K562 (cell line): ENCODE measurements around the gene ERAL1. TPM values are rescaled to one million over a fixed set of nuclear protein-coding genes. Genes with fewer than 3 reads are reported as not detected.

ENCODE experiments used
- ATAC-seq: fragments of 200-7000 bp; cut with Tn5 transposase; 3 replicates; pipeline ENCODE4 v1.9.1; 2020; ENCODE audit warnings: moderate library complexity
- BruUV-seq: library from RNA; stranded (reverse); fragments of 400-500 nt; replicated peaks from 2 replicates; lab custom pipeline; 2021; lab: Mats Ljungman, UMichigan
- CTCF ChIA-PET: fragments of 300-600 bp; formaldehyde crosslinking; extraction: SDS; loops from one replicate; lab custom pipeline; 2021; ENCODE audit warnings: low intra/inter-chr PET ratio; lab: Yijun Ruan, JAX
- POLR2A ChIA-PET: fragments of 300-600, 350-650 bp; sonication (Branson Sonifier 250); formaldehyde crosslinking; extraction: SDS; loops from one replicate; lab custom pipeline; 2021; ENCODE audit warnings: antibody characterized with exemption, inconsistent platforms; lab: Yijun Ruan, JAX
- DNase-seq, 4 experiments: peaks; one replicate each; pipeline versions ENCODE4 v3.0.0 to v3.0.0-alpha.2; 2011 to 2018; ENCODE audit warnings: low spot score in 3 of 4, mixed read lengths in 3 of 4; ENCODE audit errors: extremely low read depth in 1 of 4
- FAIRE-seq: peaks from 2 replicates; lab custom pipeline; 2011; peaks lifted over from hg19 to GRCh38; lab: Jason Lieb, UNC
- H2AFZ ChIP-seq: 2 replicates; pipeline ENCODE4 v1.6.0; 2011; ENCODE audit warnings: low read depth, low read length, control low read depth, inconsistent platforms
- H3K27ac ChIP-seq: fragments of 200-600 bp; 3 replicates; pipeline ENCODE4 v1.8.0; 2011; ENCODE audit warnings: low read depth, mild to moderate bottlenecking, control low read depth, inconsistent platforms, low read length, moderate library complexity, mixed read lengths; ENCODE audit errors: extremely low read depth
- H3K27me3 ChIP-seq, 2 experiments: fragments of 300-600 bp in 1 of 2; 2 replicates in 1 of 2; 3 replicates in 1 of 2; pipeline versions ENCODE4 v1.6.0 to v1.8.0; 2011; ENCODE audit warnings: inconsistent platforms in 2 of 2, low read length in 2 of 2, mild to moderate bottlenecking in 1 of 2, mixed read lengths in 1 of 2, moderate library complexity in 1 of 2; ENCODE audit not compliant: control insufficient read depth in 2 of 2, insufficient read depth in 2 of 2
- H3K36me3 ChIP-seq: fragments of 300-600 bp; 3 replicates; pipeline ENCODE4 v1.8.0; 2011; ENCODE audit warnings: mild to moderate bottlenecking, low read length, inconsistent platforms; ENCODE audit not compliant: control insufficient read depth, insufficient read depth
- H3K4me1 ChIP-seq, 2 experiments: fragments of 200-600 bp in 1 of 2; replicated peaks in 1 of 2; 2 replicates in 1 of 2; 3 replicates in 1 of 2; pipeline versions ENCODE4 v1.5.1 to v1.8.0; 2011; ENCODE audit warnings: inconsistent platforms in 2 of 2, low read length in 2 of 2, mild to moderate bottlenecking in 1 of 2, mixed read lengths in 1 of 2, moderate library complexity in 1 of 2; ENCODE audit not compliant: control insufficient read depth in 2 of 2, insufficient read depth in 2 of 2
- H3K4me2 ChIP-seq: 2 replicates; pipeline ENCODE4 v1.6.1; 2011; ENCODE audit warnings: low read length, control low read depth, inconsistent platforms, mixed read lengths; ENCODE audit not compliant: insufficient read depth
- H3K4me3 ChIP-seq: fragments of 200-600 bp; sonication (generic), shearing (Covaris generic); 2 replicates; pipeline ENCODE4 v1.5.1; 2016; ENCODE audit warnings: control low read depth, inconsistent platforms
- H3K79me2 ChIP-seq: fragments of 200-600 bp; 3 replicates; pipeline ENCODE4 v1.8.0; 2011; ENCODE audit warnings: low read length, inconsistent platforms; ENCODE audit not compliant: control insufficient read depth, insufficient read depth
- H3K9ac ChIP-seq, 2 experiments: 2 replicates each; pipeline versions ENCODE4 v1.6.0 to v1.6.1; 2011; ENCODE audit warnings: low read depth in 2 of 2, low read length in 2 of 2, control low read depth in 1 of 2, inconsistent platforms in 1 of 2, mild to moderate bottlenecking in 1 of 2, mixed read lengths in 1 of 2; ENCODE audit not compliant: insufficient read depth in 1 of 2
- H3K9me1 ChIP-seq: one replicate; pipeline ENCODE4 v1.6.0; 2011; ENCODE audit warnings: inconsistent platforms, mild to moderate bottlenecking, low read length, moderate library complexity; ENCODE audit not compliant: control insufficient read depth, insufficient read depth
- H3K9me3 ChIP-seq: replicated peaks from 2 replicates; pipeline ENCODE4 v1.5.1; 2011; ENCODE audit warnings: low read depth, low read length, inconsistent platforms; ENCODE audit not compliant: control insufficient read depth, insufficient read depth
- H4K20me1 ChIP-seq: replicated peaks from 2 replicates; pipeline ENCODE4 v1.6.1; 2011; ENCODE audit warnings: low read length, inconsistent platforms, mixed read lengths; ENCODE audit not compliant: control insufficient read depth, insufficient read depth
- ATF1 ChIP-seq, 2 experiments: fragments of 450-650 bp in 1 of 2; IDR thresholded peaks; 2 replicates each; pipeline ENCODE4 v1.6.1; 2016; ENCODE audit warnings: missing compliant biosample characterization in 1 of 2, missing genetic modification characterization in 1 of 2
- EP400 ChIP-seq: fragments of 450-650 bp; IDR thresholded peaks from 2 replicates; pipeline ENCODE4 v1.6.1; 2017; ENCODE audit warnings: antibody characterized with exemption, mild to moderate bottlenecking, moderate library complexity
- MAFF ChIP-seq: IDR thresholded peaks from 2 replicates; pipeline ENCODE4 v1.6.1; 2012; ENCODE audit warnings: low read length, improper control_type of control experiment
- NCOR1 ChIP-seq: fragments of 450-650 bp; IDR thresholded peaks from 2 replicates; pipeline ENCODE4 v1.6.1; 2016; ENCODE audit warnings: mild to moderate bottlenecking, moderate library complexity
- RBM15 ChIP-seq: fragments of 200-400 bp; formaldehyde crosslinking; IDR thresholded peaks from 2 replicates; pipeline ENCODE4 v1.6.1; 2018; ENCODE audit warnings: mild to moderate bottlenecking, low read length, moderate library complexity; ENCODE audit not compliant: insufficient read depth
- ZNF316 ChIP-seq: fragments of 450-650 bp; IDR thresholded peaks from 2 replicates; pipeline ENCODE4 v1.6.1; 2016
- ZNF436 ChIP-seq: fragments of 250-450, 450-650 bp; sonication (Bioruptor Pico); formaldehyde crosslinking; IDR thresholded peaks from 2 replicates; pipeline ENCODE4 v1.7.0; 2020; ENCODE audit warnings: mild to moderate bottlenecking
- ZNF445 ChIP-seq: fragments of 250-450 bp; sonication (Bioruptor Pico); IDR thresholded peaks from 2 replicates; pipeline ENCODE4 v1.4.0; 2020; ENCODE audit warnings: low read depth, mild to moderate bottlenecking, moderate library complexity
- ZNF75A ChIP-seq: fragments of 450-650 bp; formaldehyde crosslinking; IDR thresholded peaks from 2 replicates; pipeline ENCODE4 v1.4.0; 2020; ENCODE audit warnings: mild to moderate bottlenecking
- ZNF77 ChIP-seq: fragments of 250-450 bp; sonication (Bioruptor Pico); IDR thresholded peaks from 2 replicates; pipeline ENCODE4 v1.5.0; 2020
- ZSCAN29 ChIP-seq: fragments of 450-650 bp; IDR thresholded peaks from 2 replicates; pipeline ENCODE4 v1.6.1; 2017
- WGBS: fragments of 100-300 bp; shearing (Covaris generic); methylation state at CpG from one replicate; pipeline ENCODE4 v1.1.6; 2016; ENCODE audit warnings: low coverage, mixed read lengths; ENCODE audit not compliant: insufficient coverage; ENCODE audit errors: missing lambda C conversion rate; 5-methylcytosine and 5-hydroxymethylcytosine counted together
- in situ Hi-C: fragments of 300-500 bp; cut with MboI; formaldehyde crosslinking; loops from 4 replicates; pipeline ENCODE4 v1.15.0; 2018; ENCODE audit warnings: inconsistent platforms, mixed read lengths
- intact Hi-C: fragments of 100-400 bp; cut with micrococcal nuclease; formaldehyde crosslinking; loops from 2 replicates; pipeline ENCODE4 v1.14.2; 2022
- polyA plus RNA-seq, 8 experiments: library from polyadenylated mRNA; depleted of rRNA in 4 of 8; stranded (reverse) in 5 of 8; unstranded in 3 of 8; fragments of >200 nt; fragmentation: Nextera tagmentation in 2 of 8; fragmentation: Illumina TruSeq in 1 of 8; extraction: Ambion mirVana in 2 of 8; extraction: Trizol in 1 of 8; gene quantifications; 2 replicates each; pipeline versions ENCODE4 v1.2.1 to v1.2.3, GENCODE V29; 2011 to 2014; ENCODE audit warnings: inconsistent platforms in 1 of 8, missing spikeins in 1 of 8
- total RNA-seq, 7 experiments: library from RNA; depleted of rRNA in 6 of 7; stranded (reverse); fragments of >200 nt in 6 of 7; fragmentation: Illumina TruSeq in 2 of 7; extraction: Trizol in 2 of 7; gene quantifications; 2 replicates each; pipeline versions ENCODE4 v1.2.1 to v1.2.3, GENCODE V29; 2011 to 2021; ENCODE audit warnings: low replicate concordance in 1 of 7
- TF ChIP-seq, protein P1 (sequence below): sonication (generic); formaldehyde crosslinking; IDR thresholded peaks from 2 replicates; pipeline ENCODE4 v1.8.0; 2022; ENCODE audit warnings: missing genetic modification reagents, mild to moderate bottlenecking, borderline replicate concordance
- TF ChIP-seq, protein P2 (sequence below), 2 experiments: fragments of 200-800 bp in 1 of 2; sonication (Bioruptor generic) in 1 of 2; sonication (generic) in 1 of 2; formaldehyde crosslinking in 1 of 2; IDR thresholded peaks in 1 of 2; conservative IDR thresholded peaks in 1 of 2; 2 replicates each; pipeline versions ENCODE4 v1.5.0 to v1.6.1; 2016 to 2020; ENCODE audit warnings: missing compliant biosample characterization in 1 of 2, missing genetic modification characterization in 1 of 2, missing genetic modification reagents in 1 of 2
- TF ChIP-seq, protein P3 (sequence below): sonication (generic); formaldehyde crosslinking; IDR thresholded peaks from 2 replicates; pipeline ENCODE4 v1.8.1; 2023; ENCODE audit warnings: missing genetic modification reagents, mild to moderate bottlenecking, borderline replicate concordance

Gene ERAL1
- total and polyA plus RNA-seq, 9 of the 15 experiments (the other 6 are each of a cell fraction or from before 2014, with no cell fraction given): 37.5 to 351 (median 106) TPM

DNA sequence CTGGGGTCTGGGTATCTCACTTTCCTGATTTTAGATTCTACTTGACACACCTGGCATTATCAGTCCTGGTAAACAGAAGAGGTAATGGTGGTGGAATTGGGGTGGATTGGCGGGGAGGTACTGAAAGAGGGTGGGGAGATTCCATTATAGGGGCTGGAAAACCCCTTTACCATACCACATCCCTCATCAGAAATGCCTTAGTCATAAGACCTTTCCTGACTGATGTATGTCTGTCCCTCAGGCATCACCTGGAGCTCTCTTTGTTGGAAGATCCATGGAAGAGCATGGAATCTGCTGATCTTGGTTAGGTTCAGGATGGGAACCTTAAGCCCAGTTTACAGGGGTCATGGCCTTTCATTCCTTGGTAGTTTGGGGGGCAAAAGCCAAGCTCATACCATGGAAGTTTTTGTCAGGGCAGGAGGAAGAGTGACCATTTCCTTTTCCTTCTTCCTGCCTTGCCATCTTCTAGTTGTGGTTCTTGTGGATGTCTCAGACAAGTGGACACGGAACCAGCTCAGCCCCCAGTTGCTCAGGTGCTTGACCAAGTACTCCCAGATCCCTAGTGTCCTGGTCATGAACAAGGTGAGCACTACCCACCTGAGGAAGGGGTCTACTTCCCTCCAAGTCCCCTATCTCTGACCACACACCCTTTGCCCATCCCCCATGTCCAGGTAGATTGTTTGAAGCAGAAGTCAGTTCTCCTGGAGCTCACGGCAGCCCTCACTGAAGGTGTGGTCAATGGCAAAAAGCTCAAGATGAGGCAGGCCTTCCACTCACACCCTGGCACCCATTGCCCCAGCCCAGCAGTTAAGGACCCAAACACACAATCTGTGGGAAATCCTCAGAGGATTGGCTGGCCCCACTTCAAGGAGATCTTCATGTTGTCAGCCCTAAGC lies 3.3 kb downstream of the ERAL1 start:
- Histone ChIP-seq H3K9me1 (no peaks in the 10 kb centered on the region), H3K27me3 (no peaks in the 10 kb centered on the region), H3K4me1 (peaks cover 24 to 34% of the 10 kb centered on the region in 2 experiments), H3K36me3 (peaks cover 44% of the 10 kb centered on the region), H3K9me3 (peaks cover 3% of the 10 kb centered on the region), H3K4me2 (peak overlapping the region; percentile 54), H3K27ac (no peak overlapping the region; the same call in 2 of the 3 replicates), H3K9ac (no peak overlapping the region; a peak in 1 of 4 replicates), H4K20me1 (no peaks in the 10 kb centered on the region), H2AFZ (no peak overlapping the region), H3K79me2 (peaks cover 76% of the 10 kb centered on the region), H3K4me3 (no peak overlapping the region)
- BruUV-seq: TSS peak; percentile 3
- CTCF ChIA-PET: no interaction called here
- FAIRE-seq (no peak), DNase-seq (peak in 1 of 4 experiments; percentile 10), ATAC-seq (no peak)
- in situ Hi-C loops (no loop called here), intact Hi-C loops (no loop called here)
- WGBS: 68% methylated on average over 3 of the region's 3 CpGs
- POLR2A ChIA-PET: interaction anchor here (0.6 to 7.5 kb wide), 7 partner anchors 13 to 133 kb away, joined by 3 to 49 read pairs (median 4); partner anchors contain the start of gene FAM222B
- TF ChIP-seq ZSCAN29 (no peak), ZNF316 (no peak), ZNF77 (CRISPR knock-in tag) (peak; percentile 27; the same call in 1 of the 2 replicates), EP400 (no peak), ZNF75A (no peak), MAFF (no peak), NCOR1 (peak; percentile 9; the same call in 1 of the 2 replicates), ATF1 (CRISPR knock-in tag; IDR thresholded peaks at IDR 0.05) (no peak), ATF1 (tag; IDR thresholded peaks at IDR 0.05) (no peak), ZNF436 (CRISPR knock-in tag) (0 out of 2 replicates have a peak, but pooled peaks have one; percentile 11), RBM15 (no peak), ZNF445 (CRISPR knock-in tag) (no peak)
- TF ChIP-seq, protein P1, sequence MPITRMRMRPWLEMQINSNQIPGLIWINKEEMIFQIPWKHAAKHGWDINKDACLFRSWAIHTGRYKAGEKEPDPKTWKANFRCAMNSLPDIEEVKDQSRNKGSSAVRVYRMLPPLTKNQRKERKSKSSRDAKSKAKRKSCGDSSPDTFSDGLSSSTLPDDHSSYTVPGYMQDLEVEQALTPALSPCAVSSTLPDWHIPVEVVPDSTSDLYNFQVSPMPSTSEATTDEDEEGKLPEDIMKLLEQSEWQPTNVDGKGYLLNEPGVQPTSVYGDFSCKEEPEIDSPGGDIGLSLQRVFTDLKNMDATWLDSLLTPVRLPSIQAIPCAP (CRISPR knock-in tag): no peak
- TF ChIP-seq, protein P2, sequence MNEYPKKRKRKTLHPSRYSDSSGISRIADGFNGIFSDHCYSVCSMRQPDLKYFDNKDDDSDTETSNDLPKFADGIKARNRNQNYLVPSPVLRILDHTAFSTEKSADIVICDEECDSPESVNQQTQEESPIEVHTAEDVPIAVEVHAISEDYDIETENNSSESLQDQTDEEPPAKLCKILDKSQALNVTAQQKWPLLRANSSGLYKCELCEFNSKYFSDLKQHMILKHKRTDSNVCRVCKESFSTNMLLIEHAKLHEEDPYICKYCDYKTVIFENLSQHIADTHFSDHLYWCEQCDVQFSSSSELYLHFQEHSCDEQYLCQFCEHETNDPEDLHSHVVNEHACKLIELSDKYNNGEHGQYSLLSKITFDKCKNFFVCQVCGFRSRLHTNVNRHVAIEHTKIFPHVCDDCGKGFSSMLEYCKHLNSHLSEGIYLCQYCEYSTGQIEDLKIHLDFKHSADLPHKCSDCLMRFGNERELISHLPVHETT (CRISPR knock-in tag; conservative IDR thresholded peaks at IDR 0.05 in 1 of 2, IDR thresholded peaks at IDR 0.05 in 1 of 2): no peak
- TF ChIP-seq, protein P3, sequence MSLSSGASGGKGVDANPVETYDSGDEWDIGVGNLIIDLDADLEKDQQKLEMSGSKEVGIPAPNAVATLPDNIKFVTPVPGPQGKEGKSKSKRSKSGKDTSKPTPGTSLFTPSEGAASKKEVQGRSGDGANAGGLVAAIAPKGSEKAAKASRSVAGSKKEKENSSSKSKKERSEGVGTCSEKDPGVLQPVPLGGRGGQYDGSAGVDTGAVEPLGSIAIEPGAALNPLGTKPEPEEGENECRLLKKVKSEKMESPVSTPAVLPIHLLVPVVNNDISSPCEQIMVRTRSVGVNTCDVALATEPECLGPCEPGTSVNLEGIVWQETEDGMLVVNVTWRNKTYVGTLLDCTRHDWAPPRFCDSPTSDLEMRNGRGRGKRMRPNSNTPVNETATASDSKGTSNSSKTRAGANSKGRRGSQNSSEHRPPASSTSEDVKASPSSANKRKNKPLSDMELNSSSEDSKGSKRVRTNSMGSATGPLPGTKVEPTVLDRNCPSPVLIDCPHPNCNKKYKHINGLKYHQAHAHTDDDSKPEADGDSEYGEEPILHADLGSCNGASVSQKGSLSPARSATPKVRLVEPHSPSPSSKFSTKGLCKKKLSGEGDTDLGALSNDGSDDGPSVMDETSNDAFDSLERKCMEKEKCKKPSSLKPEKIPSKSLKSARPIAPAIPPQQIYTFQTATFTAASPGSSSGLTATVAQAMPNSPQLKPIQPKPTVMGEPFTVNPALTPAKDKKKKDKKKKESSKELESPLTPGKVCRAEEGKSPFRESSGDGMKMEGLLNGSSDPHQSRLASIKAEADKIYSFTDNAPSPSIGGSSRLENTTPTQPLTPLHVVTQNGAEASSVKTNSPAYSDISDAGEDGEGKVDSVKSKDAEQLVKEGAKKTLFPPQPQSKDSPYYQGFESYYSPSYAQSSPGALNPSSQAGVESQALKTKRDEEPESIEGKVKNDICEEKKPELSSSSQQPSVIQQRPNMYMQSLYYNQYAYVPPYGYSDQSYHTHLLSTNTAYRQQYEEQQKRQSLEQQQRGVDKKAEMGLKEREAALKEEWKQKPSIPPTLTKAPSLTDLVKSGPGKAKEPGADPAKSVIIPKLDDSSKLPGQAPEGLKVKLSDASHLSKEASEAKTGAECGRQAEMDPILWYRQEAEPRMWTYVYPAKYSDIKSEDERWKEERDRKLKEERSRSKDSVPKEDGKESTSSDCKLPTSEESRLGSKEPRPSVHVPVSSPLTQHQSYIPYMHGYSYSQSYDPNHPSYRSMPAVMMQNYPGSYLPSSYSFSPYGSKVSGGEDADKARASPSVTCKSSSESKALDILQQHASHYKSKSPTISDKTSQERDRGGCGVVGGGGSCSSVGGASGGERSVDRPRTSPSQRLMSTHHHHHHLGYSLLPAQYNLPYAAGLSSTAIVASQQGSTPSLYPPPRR (CRISPR knock-in tag): no peak
